Neuronal stem cell (in vitro differentiated cells): ENCODE data around the gene CPAMD8.

Experiments used
- DNase-seq: peaks from one replicate; pipeline ENCODE4 v3.0.0-alpha.2; 2013; ENCODE audit warnings: low spot score
- H2AFZ ChIP-seq: one replicate; pipeline ENCODE4 v1.6.1; 2013; ENCODE audit warnings: mild to moderate bottlenecking, low read length, inconsistent platforms
- H2AK5ac ChIP-seq: 2 replicates; pipeline ENCODE4 v1.6.1; 2013; ENCODE audit warnings: low read depth, mild to moderate bottlenecking, inconsistent platforms, low read length, moderate library complexity, mixed read lengths
- H2BK120ac ChIP-seq: 2 replicates; pipeline ENCODE4 v1.6.1; 2013; ENCODE audit warnings: low read depth, mild to moderate bottlenecking, inconsistent platforms, low read length, moderate library complexity, mixed read lengths
- H2BK12ac ChIP-seq: one replicate; pipeline ENCODE4 v1.6.1; 2013; ENCODE audit warnings: low read length, inconsistent platforms
- H2BK15ac ChIP-seq: 2 replicates; pipeline ENCODE4 v1.6.1; 2013; ENCODE audit warnings: mild to moderate bottlenecking, low read length, inconsistent platforms, mixed read lengths
- H2BK5ac ChIP-seq: one replicate; pipeline ENCODE4 v1.6.1; 2013; ENCODE audit warnings: inconsistent platforms, mild to moderate bottlenecking, low read length, moderate library complexity
- H3K14ac ChIP-seq: one replicate; pipeline ENCODE4 v1.6.1; 2013; ENCODE audit warnings: low read length, inconsistent platforms
- H3K18ac ChIP-seq: 2 replicates; pipeline ENCODE4 v1.6.1; 2013; ENCODE audit warnings: low read length, inconsistent platforms
- H3K23ac ChIP-seq: 2 replicates; pipeline ENCODE4 v1.6.1; 2013; ENCODE audit warnings: low read depth, mild to moderate bottlenecking, mixed read lengths, low read length, inconsistent platforms; ENCODE audit not compliant: poor library complexity
- H3K27ac ChIP-seq: replicated peaks from 3 replicates; pipeline ENCODE4 v1.5.1; 2013; ENCODE audit warnings: low read length, inconsistent platforms
- H3K27me3 ChIP-seq, 3 experiments: 2 replicates each; pipeline ENCODE4 v1.6.1; 2013; ENCODE audit warnings: low read length in 3 of 3, mild to moderate bottlenecking in 2 of 3, inconsistent platforms in 1 of 3, low read depth in 1 of 3, mixed read lengths in 1 of 3, moderate library complexity in 1 of 3; ENCODE audit not compliant: control insufficient read depth in 3 of 3, insufficient read depth in 3 of 3
- H3K36me3 ChIP-seq, 2 donors: replicated peaks in 1 of 2; 2 replicates each; pipeline ENCODE4 v1.6.1; 2013; ENCODE audit warnings: low read length in 2 of 2; ENCODE audit not compliant: control insufficient read depth in 2 of 2, insufficient read depth in 2 of 2
- H3K4ac ChIP-seq: 2 replicates; pipeline ENCODE4 v1.6.1; 2013; ENCODE audit warnings: inconsistent platforms, mild to moderate bottlenecking, low read length, moderate library complexity
- H3K4me1 ChIP-seq, 2 donors: 1 replicate in 1 of 2; 2 replicates in 1 of 2; pipeline ENCODE4 v1.6.1; 2013; ENCODE audit warnings: low read length in 2 of 2, low read depth in 1 of 2; ENCODE audit not compliant: control insufficient read depth in 2 of 2, insufficient read depth in 1 of 2
- H3K4me2 ChIP-seq: one replicate; pipeline ENCODE4 v1.6.1; 2013; ENCODE audit warnings: mild to moderate bottlenecking, low read length, inconsistent platforms; ENCODE audit not compliant: insufficient read depth, poor library complexity, severe bottlenecking
- H3K4me3 ChIP-seq, 2 donors: 2 replicates each; pipeline ENCODE4 v1.5.1; 2013; ENCODE audit warnings: low read length in 2 of 2, mild to moderate bottlenecking in 2 of 2, inconsistent platforms in 1 of 2, moderate library complexity in 1 of 2
- H3K79me1 ChIP-seq: one replicate; pipeline ENCODE4 v1.6.1; 2013; ENCODE audit warnings: low read depth, mild to moderate bottlenecking, inconsistent platforms, low read length, moderate library complexity
- H3K9ac ChIP-seq: one replicate; pipeline ENCODE4 v1.6.1; 2013; ENCODE audit warnings: mild to moderate bottlenecking, low read depth, low read length, inconsistent platforms; ENCODE audit not compliant: poor library complexity
- H3K9me3 ChIP-seq, 2 donors: replicated peaks in 1 of 2; 2 replicates each; pipeline versions ENCODE3 to v1.6.1; 2013; ENCODE audit warnings: low read length in 2 of 2, mild to moderate bottlenecking in 2 of 2, inconsistent platforms in 1 of 2, low read depth in 1 of 2, mixed read lengths in 1 of 2, moderate library complexity in 1 of 2; ENCODE audit not compliant: control insufficient read depth in 2 of 2, insufficient read depth in 1 of 2
- H4K8ac ChIP-seq: one replicate; pipeline ENCODE4 v1.6.1; 2013; ENCODE audit warnings: low read depth, mild to moderate bottlenecking, inconsistent platforms, low read length, moderate library complexity
- H4K91ac ChIP-seq: one replicate; pipeline ENCODE4 v1.6.1; 2013; ENCODE audit warnings: low read length, low read depth, mild to moderate bottlenecking, inconsistent platforms; ENCODE audit not compliant: poor library complexity
- WGBS, 2 donors: extraction: QIAGEN DNeasy Blood & Tissue Kit; methylation state at CpG; one replicate each; pipeline ENCODE4 v1.1.7; 2013; ENCODE audit warnings: missing lambda C conversion rate in 2 of 2, mixed read lengths in 1 of 2; ENCODE audit not compliant: insufficient read length in 2 of 2, insufficient replicate concordance in 1 of 2; ENCODE audit errors: extremely low coverage in 2 of 2; 5-methylcytosine and 5-hydroxymethylcytosine counted together

The CPAMD8 gene

GRCh38 chr19:16920816-16921529 lies 105.6 kb downstream of the CPAMD8 start:
- no peak overlapping the region for H4K8ac ChIP-seq
- H3K9me3 ChIP-seq = peaks cover 9 to 12% of the 10 kb centered on the region in 2 donors
- no peak overlapping the region for H3K18ac ChIP-seq
- no peak overlapping the region for H3K4me3 ChIP-seq
- H2AK5ac ChIP-seq = no peak overlapping the region
- no peak overlapping the region for H2BK5ac ChIP-seq
- DNase-seq = no peak
- H4K91ac ChIP-seq = no peak overlapping the region
- no peaks in the 10 kb centered on the region for H3K27me3 ChIP-seq
- no peak overlapping the region for H3K23ac ChIP-seq
- peaks cover 4 to 29% of the 10 kb centered on the region in 2 donors for H3K36me3 ChIP-seq
- no peak overlapping the region for H3K14ac ChIP-seq
- H3K27ac ChIP-seq = no peak overlapping the region
- H3K79me1 ChIP-seq = no peaks in the 10 kb centered on the region
- no peak overlapping the region for H2AFZ ChIP-seq
- no peak overlapping the region for H2BK120ac ChIP-seq
- no peak overlapping the region for H2BK15ac ChIP-seq
- no peaks in the 10 kb centered on the region for H3K4me1 ChIP-seq
- H2BK12ac ChIP-seq = no peak overlapping the region
- H3K9ac ChIP-seq = no peak overlapping the region
- no peak overlapping the region for H3K4ac ChIP-seq
- H3K4me2 ChIP-seq = no peak overlapping the region
- WGBS, 2 donors = no CpG with 5 or more reads among the region's 12 CpGs

- Histone ChIP-seq H3K14ac (no peak overlapping the region), H3K23ac (no peak overlapping the region), H3K4me3 (no peak overlapping the region), H2AFZ (no peak overlapping the region), H4K91ac (no peak overlapping the region), H3K9me3 (peaks cover 2 to 14% of the 10 kb centered on the region in 2 donors), H3K4me2 (no peak overlapping the region), H3K4ac (no peak overlapping the region), H3K9ac (no peak overlapping the region), H3K36me3 (peaks cover 4 to 28% of the 10 kb centered on the region in 2 donors), H2BK15ac (no peak overlapping the region), H3K27ac (no peak overlapping the region), H3K18ac (no peak overlapping the region), H2BK120ac (no peak overlapping the region), H3K79me1 (no peaks in the 10 kb centered on the region), H3K4me1 (no peaks in the 10 kb centered on the region), H2BK5ac (no peak overlapping the region), H3K27me3 (no peaks in the 10 kb centered on the region), H2BK12ac (no peak overlapping the region), H4K8ac (no peak overlapping the region), H2AK5ac (no peak overlapping the region)
- no peak for DNase-seq
- no CpG with 5 or more reads among the region's 4 CpGs for WGBS, 2 donors
Observed at GRCh38 chr19:16919496-16919895, 107.1 kb downstream of the CPAMD8 start.

- H3K9ac ChIP-seq = no peak overlapping the region
- H3K4me2 ChIP-seq = no peak overlapping the region
- H2AK5ac ChIP-seq = no peak overlapping the region
- no peak overlapping the region for H2BK120ac ChIP-seq
- H3K18ac ChIP-seq = no peak overlapping the region
- H4K8ac ChIP-seq = no peak overlapping the region
- H3K79me1 ChIP-seq = no peaks in the 10 kb centered on the region
- H2BK12ac ChIP-seq = no peak overlapping the region
- no peak overlapping the region for H3K4ac ChIP-seq
- H3K27ac ChIP-seq = no peak overlapping the region
- H3K14ac ChIP-seq = no peak overlapping the region
- H2AFZ ChIP-seq = no peak overlapping the region
- no peak overlapping the region for H4K91ac ChIP-seq
- no peak overlapping the region for H3K23ac ChIP-seq
- DNase-seq = no peak
- no peaks in the 10 kb centered on the region for H3K4me1 ChIP-seq
- H3K4me3 ChIP-seq = no peak overlapping the region
- H2BK15ac ChIP-seq = no peak overlapping the region
- no peak overlapping the region for H2BK5ac ChIP-seq
- peaks cover 4 to 36% of the 10 kb centered on the region in 2 donors for H3K36me3 ChIP-seq
- no peaks in the 10 kb centered on the region for H3K27me3 ChIP-seq
- WGBS, 2 donors = no CpG with 5 or more reads among the region's 7 CpGs
- peaks cover 22 to 34% of the 10 kb centered on the region in 2 donors for H3K9me3 ChIP-seq
Observed at GRCh38 chr19:16917401-16917800, 109.2 kb downstream of the CPAMD8 start.

- Histone ChIP-seq H3K9ac (no peak overlapping the region), H4K8ac (no peak overlapping the region), H2BK12ac (no peak overlapping the region), H3K79me1 (no peaks in the 10 kb centered on the region), H3K4me1 (no peaks in the 10 kb centered on the region), H2BK120ac (no peak overlapping the region), H4K91ac (no peak overlapping the region), H3K4me2 (no peak overlapping the region), H3K27ac (no peak overlapping the region), H2BK15ac (no peak overlapping the region), H3K14ac (no peak overlapping the region), H2AFZ (no peak overlapping the region), H3K4ac (no peak overlapping the region), H3K27me3 (no peaks in the 10 kb centered on the region), H3K23ac (no peak overlapping the region), H3K9me3 (peaks cover 30 to 38% of the 10 kb centered on the region in 2 donors), H3K4me3 (no peak overlapping the region), H2AK5ac (no peak overlapping the region), H2BK5ac (no peak overlapping the region), H3K18ac (no peak overlapping the region), H3K36me3 (peaks cover 0 to 23% of the 10 kb centered on the region in 2 donors)
- no CpG with 5 or more reads among the region's 3 CpGs for WGBS, 2 donors
- DNase-seq = no peak
Observed at GRCh38 chr19:16915734-16916133, 110.9 kb downstream of the CPAMD8 start.
